Calu3 (cell line): ENCODE results near the gene CD44. TPM values are rescaled to one million over a fixed set of nuclear protein-coding genes. Genes with fewer than 3 reads are reported as not detected.

Experiments
- BruUV-seq: library from RNA; stranded (reverse); fragments of 400-500 nt; replicated peaks from 2 replicates; lab custom pipeline; 2021; lab: Mats Ljungman, UMichigan
- CTCF ChIA-PET: fragments of 300-600 bp; sonication (Branson Sonifier 250); formaldehyde crosslinking; loops from one replicate; lab custom pipeline; 2022; ENCODE audit warnings: antibody characterized with exemption; lab: Charles Lee
- DNase-seq: peaks from one replicate; pipeline ENCODE4 v3.0.0; 2022
- H3K27ac Mint-ChIP-seq: one replicate; pipeline ENCODE4 v1.8.0; 2022; ENCODE audit warnings: mixed read lengths; ENCODE audit not compliant: unreplicated experiment
- H3K27me3 Mint-ChIP-seq: one replicate; pipeline ENCODE4 v1.8.0; 2022; ENCODE audit warnings: mixed read lengths; ENCODE audit not compliant: unreplicated experiment
- H3K36me3 Mint-ChIP-seq: one replicate; pipeline ENCODE4 v1.8.0; 2022; ENCODE audit warnings: mild to moderate bottlenecking, moderate library complexity, mixed read lengths; ENCODE audit not compliant: insufficient read depth, unreplicated experiment
- H3K4me1 Mint-ChIP-seq: one replicate; pipeline ENCODE4 v1.8.0; 2022; ENCODE audit warnings: mild to moderate bottlenecking, low read depth, mixed read lengths; ENCODE audit not compliant: unreplicated experiment
- H3K4me3 Mint-ChIP-seq: one replicate; pipeline ENCODE4 v1.8.0; 2022; ENCODE audit warnings: mild to moderate bottlenecking, low read depth, moderate library complexity, mixed read lengths; ENCODE audit not compliant: unreplicated experiment
- H3K9me3 Mint-ChIP-seq: one replicate; pipeline ENCODE4 v1.8.0; 2022; ENCODE audit warnings: low read depth, mixed read lengths; ENCODE audit not compliant: unreplicated experiment
- CTCF ChIP-seq: fragments of 200-600 bp; IDR thresholded peaks from one replicate; pipeline ENCODE4 v1.8.0; 2022; ENCODE audit warnings: antibody characterized with exemption; ENCODE audit not compliant: unreplicated experiment
- intact Hi-C: fragments of 100-400 bp; cut with micrococcal nuclease; formaldehyde crosslinking; loops from one replicate; pipeline ENCODE4 v1.10.0; 2022; ENCODE audit not compliant: unreplicated experiment
- total RNA-seq: library from RNA; stranded (reverse); gene quantifications from 2 replicates; pipeline ENCODE4 v1.2.3, GENCODE V29; 2022

Gene CD44
- total RNA-seq, 1 experiment from 2014 or later: 1,189 TPM

DNA sequence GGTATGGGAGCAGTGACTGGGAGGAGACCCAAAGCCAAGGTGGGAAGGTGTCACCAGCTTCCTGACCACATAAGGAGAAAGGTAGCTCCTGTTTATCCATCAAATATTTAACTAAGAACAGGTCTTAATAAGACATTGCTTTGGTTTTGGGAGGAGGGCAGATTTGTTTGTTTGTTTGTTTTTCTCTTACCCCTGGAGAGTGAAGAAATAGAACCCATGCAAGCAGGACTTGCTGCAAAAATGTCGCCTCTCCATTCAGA, 26.2 kb upstream of the CD44 start:
- CTCF ChIA-PET: no interaction called here
- BruUV-seq: no TSS peak
- Mint-ChIP-seq H3K9me3 (no peaks in the 10 kb centered on the region), H3K36me3 (no peaks in the 10 kb centered on the region), H3K27me3 (no peaks in the 10 kb centered on the region), H3K4me1 (peaks cover 14% of the 10 kb centered on the region), H3K4me3 (no peak overlapping the region), H3K27ac (no peak overlapping the region)
- no peak for TF ChIP-seq CTCF
- intact Hi-C loops: no loop called here
- no peak for DNase-seq

DNA sequence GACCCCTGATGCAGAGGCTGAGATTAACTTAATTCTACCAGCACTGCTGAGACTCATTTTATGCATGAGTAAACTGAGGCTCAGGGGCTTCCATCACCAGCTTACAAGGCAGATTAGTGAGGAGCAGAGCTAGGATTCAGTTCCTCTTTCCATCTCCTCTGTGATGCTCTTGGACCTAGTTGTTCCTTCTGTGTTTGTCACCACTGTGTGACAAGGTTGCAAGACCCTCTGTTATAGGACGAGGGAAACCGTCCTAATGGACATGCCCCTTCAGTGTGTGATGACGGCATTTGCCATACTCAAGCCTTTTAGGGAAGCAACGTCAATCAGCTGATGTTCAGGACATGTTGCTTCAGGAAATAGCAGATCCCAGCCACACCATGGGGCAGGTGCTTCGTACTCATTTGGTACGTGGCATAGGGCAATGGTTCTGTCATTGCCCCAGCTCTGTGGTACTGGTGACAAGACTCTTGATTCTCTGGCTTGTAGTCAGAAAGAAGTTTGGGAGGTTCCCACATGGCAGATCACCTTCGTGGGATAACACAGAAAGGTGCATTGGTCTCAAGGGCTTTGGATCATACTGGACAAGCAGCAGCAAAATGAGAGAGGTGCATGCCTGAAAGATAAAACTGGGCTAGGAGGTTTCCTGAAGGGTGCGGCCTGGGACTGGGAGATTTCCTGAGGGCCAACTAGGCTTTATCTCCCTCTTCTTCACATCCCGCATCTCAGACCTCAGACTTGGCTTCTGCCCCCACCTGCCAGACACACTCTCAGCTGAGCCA, 23.9 kb upstream of the CD44 start:
- DNase-seq: no peak
- no peaks in the 10 kb centered on the region for H3K36me3 Mint-ChIP-seq
- no peak overlapping the region for H3K4me3 Mint-ChIP-seq
- intact Hi-C loops: no loop called here
- no peaks in the 10 kb centered on the region for H3K27me3 Mint-ChIP-seq
- no peak overlapping the region for H3K27ac Mint-ChIP-seq
- peaks cover 14% of the 10 kb centered on the region for H3K4me1 Mint-ChIP-seq
- no peaks in the 10 kb centered on the region for H3K9me3 Mint-ChIP-seq
- TF ChIP-seq CTCF: no peak
- no TSS peak for BruUV-seq
- CTCF ChIA-PET: no interaction called here

DNA sequence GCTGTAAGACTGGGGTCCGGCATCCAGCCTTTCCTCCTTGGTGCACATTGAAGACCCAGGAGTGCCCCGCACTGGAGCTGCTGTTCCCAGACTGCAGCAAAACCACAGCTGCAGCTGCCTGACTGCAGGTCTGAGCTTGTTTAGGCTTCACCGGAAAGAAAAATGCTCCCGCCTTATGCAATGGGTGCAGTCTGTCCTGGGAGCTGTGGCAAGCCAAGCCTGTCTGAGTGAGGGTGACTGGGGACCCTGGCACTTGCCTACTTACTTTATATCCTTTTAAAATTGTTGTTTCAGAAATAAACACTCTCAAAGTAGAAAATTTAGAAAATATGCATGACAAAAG, 23.3 kb upstream of the CD44 start:
- intact Hi-C loops: no loop called here
- Mint-ChIP-seq H3K27ac (no peak overlapping the region), H3K4me1 (peaks cover 13% of the 10 kb centered on the region), H3K4me3 (no peak overlapping the region), H3K36me3 (no peaks in the 10 kb centered on the region), H3K9me3 (no peaks in the 10 kb centered on the region), H3K27me3 (no peaks in the 10 kb centered on the region)
- no TSS peak for BruUV-seq
- CTCF ChIA-PET: no interaction called here
- DNase-seq: no peak
- no peak for TF ChIP-seq CTCF

DNA sequence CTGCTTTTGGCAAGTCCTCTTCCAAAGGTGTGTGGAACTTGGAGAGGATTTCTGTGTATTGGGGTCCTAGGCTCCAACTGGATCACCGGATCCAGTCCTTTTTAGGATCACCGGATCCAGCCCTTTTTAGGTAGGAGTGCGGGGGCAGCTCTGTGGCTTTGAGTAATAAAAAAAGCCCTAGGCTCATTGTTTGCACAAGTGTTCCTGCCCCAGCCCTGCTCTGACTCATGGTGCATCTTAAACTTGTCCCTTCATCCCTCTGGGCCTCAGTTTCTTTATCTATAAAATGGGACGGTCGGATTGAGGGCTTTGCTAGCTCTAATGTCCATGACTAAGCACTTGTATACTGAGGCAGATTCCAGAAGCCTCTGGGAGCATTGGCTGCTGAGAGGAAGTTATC, 22.7 kb upstream of the CD44 start:
- CTCF ChIA-PET: interaction anchor here (1.1 kb wide), 1 partner anchor 107 kb away, joined by 4 read pairs; no protein-coding TSS in a partner anchor

More for the DNA sequence above, 22.7 kb upstream of the CD44 start:
- H3K4me1 Mint-ChIP-seq: peaks cover 7% of the 10 kb centered on the region
- no peak overlapping the region for H3K27ac Mint-ChIP-seq
- no peak for DNase-seq
- no peak overlapping the region for H3K4me3 Mint-ChIP-seq
- H3K9me3 Mint-ChIP-seq: no peaks in the 10 kb centered on the region
- intact Hi-C loops: no loop called here
- no peaks in the 10 kb centered on the region for H3K27me3 Mint-ChIP-seq
- no peaks in the 10 kb centered on the region for H3K36me3 Mint-ChIP-seq
- no TSS peak for BruUV-seq
- no peak for TF ChIP-seq CTCF
